ENCODE results near the gene CCNY.

- no peak for TF ChIP-seq MXI1 (IDR thresholded peaks at IDR 0.05; ENCODE audit: borderline replicate concordance, low read depth, low read length)
- TF ChIP-seq CTCF (conservative IDR thresholded peaks at IDR 0.05; ENCODE audit: low read depth, low read length) = no peak
- no peak for TF ChIP-seq BHLHE40 (IDR thresholded peaks at IDR 0.05; ENCODE audit: low read depth, low read length)
- TF ChIP-seq MAFK (IDR thresholded peaks at IDR 0.05; ENCODE audit: low read depth, low read length) = no peak
- TF ChIP-seq POLR2A (IDR thresholded peaks at IDR 0.05; ENCODE audit: low read depth, low read length) = no peak
- TF ChIP-seq RFX5 (IDR thresholded peaks at IDR 0.05; ENCODE audit: low read depth, low read length) = no peak
- no peak for TF ChIP-seq SMC3 (IDR thresholded peaks at IDR 0.05; ENCODE audit: low read depth, low read length)
- TF ChIP-seq CEBPB (IDR thresholded peaks at IDR 0.05; ENCODE audit: low read depth, low read length) = no peak
- no peak for TF ChIP-seq RCOR1 (IDR thresholded peaks at IDR 0.05; ENCODE audit: insufficient replicate concordance, low read length)
- no peak for TF ChIP-seq FOS (IDR thresholded peaks at IDR 0.05; ENCODE audit: low read depth, low read length)
Observed at GRCh38 chr10:35558276-35558675, 222.0 kb downstream of the CCNY start.
